Mononuclear cell (primary cell): ENCODE results near the gene TACR2. TPM values are rescaled to one million over a fixed set of nuclear protein-coding genes. Genes with fewer than 3 reads are reported as not detected.

Experiments
- H3K27me3 ChIP-seq: 2 replicates; pipeline ENCODE4 v1.6.0; 2011; ENCODE audit warnings: low read length, control low read depth; ENCODE audit not compliant: insufficient read depth
- H3K4me1 ChIP-seq: 2 replicates; pipeline ENCODE4 v1.5.1; 2011; ENCODE audit warnings: mild to moderate bottlenecking, low read length, control low read depth; ENCODE audit not compliant: insufficient read depth
- H3K4me3 ChIP-seq: 2 replicates; pipeline ENCODE4 v1.5.1; 2011; ENCODE audit warnings: mild to moderate bottlenecking, low read length, moderate library complexity
- H3K9me3 ChIP-seq: 2 replicates; pipeline ENCODE4 v1.5.1; 2011; ENCODE audit warnings: low read depth, mild to moderate bottlenecking, control low read depth, low read length
- total RNA-seq: library from RNA; depleted of rRNA; stranded (reverse); fragments of >200 nt; gene quantifications from one replicate; pipeline ENCODE4 v1.2.3, GENCODE V29; 2012

Gene TACR2
- not detected for total RNA-seq

GRCh38 chr10:69416695-69417094 is at the start of gene TACR2:
Gene TACR2 (minus strand): TSS chr10:69416918. CDS start chr10:69416323, 595 bp downstream.
- H3K27me3 ChIP-seq = no peaks in the 10 kb centered on the region
- H3K4me3 ChIP-seq = no peak within 1 kb of the TSS
- H3K4me1 ChIP-seq = peaks cover 1% of the 10 kb centered on the region
- no peaks in the 10 kb centered on the region for H3K9me3 ChIP-seq

- no peaks in the 10 kb centered on the region for H3K27me3 ChIP-seq
- H3K4me3 ChIP-seq = no peak overlapping the region
- peaks cover 5% of the 10 kb centered on the region for H3K4me1 ChIP-seq
- H3K9me3 ChIP-seq = no peaks in the 10 kb centered on the region
Measured at GRCh38 chr10:69466158-69466490, 49.4 kb upstream of the TACR2 start.

GRCh38 chr10:69465457-69466157 is 48.9 kb upstream of the TACR2 start:
- H3K9me3 ChIP-seq = no peaks in the 10 kb centered on the region
- no peaks in the 10 kb centered on the region for H3K27me3 ChIP-seq
- peaks cover 5% of the 10 kb centered on the region for H3K4me1 ChIP-seq
- no peak overlapping the region for H3K4me3 ChIP-seq

- H3K27me3 ChIP-seq = no peaks in the 10 kb centered on the region
- peaks cover 5% of the 10 kb centered on the region for H3K4me1 ChIP-seq
- H3K4me3 ChIP-seq = no peak overlapping the region
- H3K9me3 ChIP-seq = no peaks in the 10 kb centered on the region
Measured at GRCh38 chr10:69464801-69465401, 48.2 kb upstream of the TACR2 start.

- Histone ChIP-seq H3K4me3 (no peak overlapping the region), H3K27me3 (no peaks in the 10 kb centered on the region), H3K9me3 (no peaks in the 10 kb centered on the region), H3K4me1 (peaks cover 5% of the 10 kb centered on the region)
Measured at GRCh38 chr10:69464401-69464800, 47.7 kb upstream of the TACR2 start.

- peaks cover 5% of the 10 kb centered on the region for H3K4me1 ChIP-seq
- no peaks in the 10 kb centered on the region for H3K27me3 ChIP-seq
Measured at GRCh38 chr10:69463886-69464285, 47.2 kb upstream of the TACR2 start.

GRCh38 chr10:69461243-69462025 is 44.7 kb upstream of the TACR2 start:
- Histone ChIP-seq H3K4me1 (peaks cover 5% of the 10 kb centered on the region), H3K4me3 (no peak overlapping the region), H3K9me3 (no peaks in the 10 kb centered on the region), H3K27me3 (no peaks in the 10 kb centered on the region)

More at GRCh38 chr10:69463886-69464285, 47.2 kb upstream of the TACR2 start:
- no peaks in the 10 kb centered on the region for H3K9me3 ChIP-seq
- no peak overlapping the region for H3K4me3 ChIP-seq

GRCh38 chr10:69460576-69461242 is 44.0 kb upstream of the TACR2 start:
- no peaks in the 10 kb centered on the region for H3K9me3 ChIP-seq
- peaks cover 5% of the 10 kb centered on the region for H3K4me1 ChIP-seq
- no peak overlapping the region for H3K4me3 ChIP-seq
- no peaks in the 10 kb centered on the region for H3K27me3 ChIP-seq

GRCh38 chr10:69459893-69460575 is 43.3 kb upstream of the TACR2 start:
- Histone ChIP-seq H3K27me3 (no peaks in the 10 kb centered on the region), H3K4me3 (no peak overlapping the region)

GRCh38 chr10:69459101-69459790 is 42.5 kb upstream of the TACR2 start:
- no peaks in the 10 kb centered on the region for H3K27me3 ChIP-seq
- H3K4me3 ChIP-seq = no peak overlapping the region
- no peaks in the 10 kb centered on the region for H3K4me1 ChIP-seq

More at GRCh38 chr10:69459893-69460575, 43.3 kb upstream of the TACR2 start:
- H3K4me1 ChIP-seq = peaks cover 1% of the 10 kb centered on the region
- no peaks in the 10 kb centered on the region for H3K9me3 ChIP-seq

GRCh38 chr10:69458430-69459100 is 41.8 kb upstream of the TACR2 start:
- no peaks in the 10 kb centered on the region for H3K4me1 ChIP-seq
- H3K9me3 ChIP-seq = no peaks in the 10 kb centered on the region

More at GRCh38 chr10:69459101-69459790, 42.5 kb upstream of the TACR2 start:
- H3K9me3 ChIP-seq = no peaks in the 10 kb centered on the region

GRCh38 chr10:69457771-69458237 is 41.1 kb upstream of the TACR2 start:
- no peak overlapping the region for H3K4me3 ChIP-seq
- no peaks in the 10 kb centered on the region for H3K9me3 ChIP-seq
- H3K27me3 ChIP-seq = peaks cover under 1% of the 10 kb centered on the region
- H3K4me1 ChIP-seq = no peaks in the 10 kb centered on the region

More at GRCh38 chr10:69458430-69459100, 41.8 kb upstream of the TACR2 start:
- Histone ChIP-seq H3K27me3 (no peaks in the 10 kb centered on the region), H3K4me3 (no peak overlapping the region)

- H3K4me1 ChIP-seq = peaks cover under 1% of the 10 kb centered on the region
- H3K4me3 ChIP-seq = no peak overlapping the region
- peaks cover 7% of the 10 kb centered on the region for H3K27me3 ChIP-seq
- H3K9me3 ChIP-seq = no peaks in the 10 kb centered on the region
Measured at GRCh38 chr10:69456880-69457693, 40.4 kb upstream of the TACR2 start.
